A204.1 (cell line): ENCODE data around the gene COL17A1.

Experiments used
- FAIRE-seq: peaks from 2 replicates; lab custom pipeline; 2012; peaks lifted over from hg19 to GRCh38; lab: Jason Lieb, UNC

COL17A1 gene

GRCh38 chr10:103985726-103986125 is 100.0 kb downstream of the COL17A1 start:
- peak; percentile 88 for FAIRE-seq

- no peak for FAIRE-seq
These were observed 102.2 kb downstream of the COL17A1 start for GRCh38 chr10:103983367-103983911.

DNA sequence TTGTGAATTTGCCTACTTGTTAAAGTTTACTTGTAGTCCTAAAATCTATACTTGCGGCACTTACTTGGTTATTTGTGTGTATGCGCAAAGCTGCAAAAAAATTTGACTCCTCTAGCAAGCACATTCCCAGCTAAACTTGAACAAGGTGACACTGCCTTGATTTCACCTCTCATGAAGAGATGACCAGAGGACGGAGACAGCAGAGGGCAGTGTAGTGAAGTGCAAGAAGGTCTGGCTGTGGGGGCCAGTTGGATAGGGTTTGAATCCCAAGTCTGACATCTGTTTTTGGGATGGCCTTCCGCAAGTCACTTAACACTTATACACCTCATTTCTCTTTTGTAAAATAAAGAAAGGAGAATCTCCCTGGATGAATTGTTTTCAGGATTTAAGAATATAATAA is 103.0 kb downstream of the COL17A1 start:
- FAIRE-seq = no peak
